Measurements from ENCODE around the gene DHX16.

Gene DHX16

GRCh38 chr6:30691208-30691847 lies 18.5 kb upstream of the DHX16 start:
- DNase-seq = no peak

GRCh38 chr6:30690403-30691207 lies 17.8 kb upstream of the DHX16 start, which contains the start of gene NRM:
Gene NRM, minus strand, starts transcription at chr6:30690984. Its CDS starts 10 bp downstream, at chr6:30690974.
- DNase-seq = peak; percentile 76

- no peak for DNase-seq
Observed at GRCh38 chr6:30689985-30690384, 17.2 kb upstream of the DHX16 start.

- DNase-seq = no peak
Observed at GRCh38 chr6:30689022-30689865, 16.4 kb upstream of the DHX16 start.

GRCh38 chr6:30688569-30688968 lies 15.8 kb upstream of the DHX16 start:
- DNase-seq = no peak

GRCh38 chr6:30687659-30688431 lies 15.0 kb upstream of the DHX16 start:
- no peak for DNase-seq

- peak; percentile 55 for DNase-seq
Observed at GRCh38 chr6:30686908-30687658, 14.3 kb upstream of the DHX16 start.

GRCh38 chr6:30686009-30686907 lies 13.5 kb upstream of the DHX16 start, which contains the start of gene PPP1R18:
Gene PPP1R18, minus strand, starts transcription at chr6:30686645. Its CDS starts 627 bp downstream, at chr6:30686018.
- DNase-seq = no peak

GRCh38 chr6:30685157-30686008 lies 12.6 kb upstream of the DHX16 start:
- no peak for DNase-seq

- no peak for DNase-seq
Observed at GRCh38 chr6:30684386-30685156, 11.8 kb upstream of the DHX16 start.

GRCh38 chr6:30683980-30684338 lies 11.2 kb upstream of the DHX16 start:
- DNase-seq = no peak

GRCh38 chr6:30683183-30683979 lies 10.6 kb upstream of the DHX16 start:
- no peak for DNase-seq

- no peak for DNase-seq
Observed at GRCh38 chr6:30682143-30683117, 9.6 kb upstream of the DHX16 start.

GRCh38 chr6:30681766-30682142 lies 8.9 kb upstream of the DHX16 start:
- no peak for DNase-seq

- no peak for DNase-seq
Observed at GRCh38 chr6:30679765-30680535, 7.1 kb upstream of the DHX16 start.
